DMS53 treated with DMSO at 0.1 percent for 48 hours (cell line): ENCODE measurements around the gene KCNQ4.

Experiments used
- DNase-seq: peaks from one replicate; lab custom pipeline; 2025; ENCODE audit not compliant: unreplicated experiment; lab: John Stamatoyannopoulos, UW

Gene KCNQ4

DNA sequence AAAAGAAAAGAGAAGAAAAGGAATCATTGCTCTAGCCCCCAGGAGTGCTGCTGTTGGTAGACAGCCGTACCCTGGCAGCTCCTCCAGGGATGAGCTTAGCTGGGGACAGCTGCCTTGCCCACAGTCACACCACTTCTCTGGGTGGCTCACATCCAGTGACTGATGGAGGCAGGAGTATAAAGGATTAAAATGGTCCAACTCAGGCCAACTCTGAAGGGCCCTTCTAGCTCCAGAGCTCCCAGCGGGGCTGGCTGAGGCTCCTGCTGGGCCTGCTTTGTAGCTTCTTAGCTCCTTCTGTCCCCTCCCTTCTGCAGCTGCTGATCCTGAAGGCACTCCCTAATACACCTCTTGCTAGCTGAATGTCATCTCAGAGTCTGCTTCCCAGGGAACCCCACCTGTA, 74.2 kb downstream of the KCNQ4 start:
- DNase-seq, result no peak

DNA sequence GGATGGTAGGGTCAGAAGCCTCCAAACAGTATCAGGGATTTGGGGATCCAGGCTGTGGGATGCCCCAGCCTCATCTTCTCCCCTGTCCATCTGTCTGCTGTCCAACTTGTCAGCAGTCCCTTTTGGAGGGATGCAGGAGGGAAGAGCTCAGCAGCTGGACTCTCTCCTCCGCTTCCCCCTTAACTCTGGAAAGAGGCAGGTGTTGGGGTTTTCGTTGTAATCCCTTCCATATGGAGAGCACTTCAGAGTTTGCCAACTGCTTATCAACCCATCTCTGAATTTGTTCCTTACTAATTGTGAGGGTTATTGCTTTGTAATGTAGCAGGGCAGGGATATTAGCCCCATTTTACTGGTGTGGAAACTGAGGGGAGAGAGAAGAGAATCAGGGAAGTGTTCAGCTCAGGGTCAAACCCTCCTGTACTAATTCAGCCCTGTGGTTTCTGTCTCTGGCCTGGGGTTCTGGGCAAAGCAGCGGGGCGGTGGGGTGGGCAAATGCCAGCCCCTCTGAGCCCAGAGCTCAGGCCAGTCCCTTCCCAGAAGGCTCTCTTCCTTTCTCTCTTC, 75.3 kb downstream of the KCNQ4 start:
- no peak for DNase-seq

DNA sequence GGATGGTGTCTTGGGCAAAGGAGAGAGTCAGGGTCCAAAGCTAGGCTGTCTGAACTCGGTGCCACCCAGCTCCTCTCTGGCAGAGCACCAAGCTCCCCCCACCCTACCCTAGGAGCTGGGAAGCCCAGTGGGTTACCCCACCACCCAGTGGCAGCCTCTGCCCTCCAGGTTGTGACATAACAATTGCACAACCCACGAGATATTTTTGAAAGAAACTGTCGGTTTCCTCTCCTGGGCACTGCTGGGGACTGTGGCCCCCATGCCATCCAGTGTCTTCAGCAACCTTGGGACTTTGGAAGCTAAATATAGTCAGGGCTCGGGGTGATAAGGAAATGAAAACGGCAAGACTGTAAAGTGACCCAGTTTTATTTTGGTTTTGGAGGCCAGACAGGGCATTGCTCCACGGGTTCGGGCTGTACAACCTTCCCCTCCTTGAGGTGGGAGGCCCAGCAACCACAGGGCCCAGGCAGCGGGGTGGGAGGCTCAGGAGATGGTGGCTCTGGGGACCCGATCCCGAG, 77.2 kb downstream of the KCNQ4 start:
- DNase-seq, result no peak

- no peak for DNase-seq
These were observed 77.8 kb downstream of the KCNQ4 start for GRCh38 chr1:40861224-40862003.

- peak; percentile 90 for DNase-seq
These were observed 78.6 kb downstream of the KCNQ4 start, which contains the start of gene CITED4 for GRCh38 chr1:40862008-40862863. Gene CITED4, minus strand, starts transcription at chr1:40862363. Its CDS starts 236 bp downstream, at chr1:40862127.

DNA sequence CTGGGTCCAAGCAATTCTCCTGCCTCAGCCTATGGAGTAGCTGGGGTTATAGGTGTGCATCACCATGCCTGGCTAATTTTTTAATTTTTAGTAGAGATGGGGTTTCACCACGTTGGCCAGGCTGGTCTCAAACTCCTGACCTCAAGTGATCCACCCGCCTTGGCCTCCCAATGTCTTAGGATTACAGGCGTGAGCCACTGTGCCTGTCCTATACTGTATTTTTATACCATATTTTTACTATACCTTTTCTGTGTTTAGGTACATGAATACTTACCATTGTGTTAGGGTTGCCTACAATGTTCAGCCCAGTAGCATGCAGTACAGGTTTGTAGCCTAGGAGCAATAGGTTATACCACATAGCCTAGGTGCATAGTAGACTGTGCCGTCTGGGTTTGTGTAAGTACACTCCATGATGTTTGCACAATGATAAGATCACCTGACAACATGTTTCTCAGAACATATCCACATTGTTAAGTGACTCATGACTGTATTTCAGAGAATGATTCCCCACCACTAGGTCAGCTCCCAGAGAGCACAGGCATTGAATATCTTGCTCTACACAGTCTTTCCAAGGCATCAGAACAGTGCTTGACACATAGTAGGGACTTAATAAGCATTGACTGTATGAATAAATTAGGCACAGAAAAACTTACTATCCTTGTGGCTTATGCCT, 84.6 kb downstream of the KCNQ4 start:
- DNase-seq, result peak; percentile 95

DNA sequence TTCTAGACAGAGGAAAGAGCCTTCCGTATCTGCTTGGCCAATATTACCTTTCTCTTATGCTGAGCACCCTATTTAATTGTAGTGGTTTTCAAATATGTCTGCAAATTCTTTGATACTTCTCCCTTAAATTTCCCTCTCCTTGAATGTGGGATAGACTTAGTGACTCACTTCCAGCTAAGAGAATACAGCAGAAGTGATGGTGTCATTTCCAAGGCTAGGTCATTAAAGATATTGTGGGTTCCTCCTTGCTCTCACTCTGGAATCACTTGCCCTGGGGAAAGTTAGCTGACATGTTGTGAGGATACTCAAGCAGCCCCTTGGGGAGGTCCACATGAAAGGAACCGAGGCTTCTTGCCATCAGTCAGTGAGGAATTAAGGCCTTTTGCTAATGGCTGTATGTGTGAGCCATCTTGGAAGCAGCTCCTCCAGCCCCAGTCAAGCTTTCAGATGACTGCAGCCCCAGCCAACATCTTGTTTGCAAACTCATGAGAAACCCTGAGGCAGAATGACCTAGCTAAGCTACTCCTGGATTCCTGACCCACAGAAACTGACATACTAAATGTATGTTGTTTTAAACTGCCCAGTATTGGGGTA, 86.6 kb downstream of the KCNQ4 start:
- no peak for DNase-seq

DNA sequence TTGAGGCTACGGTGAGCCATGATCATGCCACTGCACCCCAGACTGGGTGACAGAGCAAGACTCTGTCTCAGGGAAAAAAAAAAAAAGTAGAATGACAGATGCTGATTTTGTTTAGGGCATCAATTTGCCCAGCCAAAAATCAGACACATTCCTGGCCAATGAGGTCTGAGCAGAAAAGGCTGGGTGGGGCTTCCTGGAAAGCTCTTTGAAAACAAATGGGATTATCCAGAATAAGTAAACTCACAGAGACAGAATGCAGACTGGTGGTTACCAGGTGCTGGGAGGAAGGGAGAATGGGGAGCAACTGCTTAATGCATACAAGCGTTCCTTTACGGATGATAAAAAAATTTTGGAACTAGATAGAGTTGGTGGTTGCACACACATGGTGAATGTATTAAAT, 88.7 kb downstream of the KCNQ4 start:
- DNase-seq, result no peak

GRCh38 chr1:40873863-40874472, 90.4 kb downstream of the KCNQ4 start:
- DNase-seq, result no peak

DNA sequence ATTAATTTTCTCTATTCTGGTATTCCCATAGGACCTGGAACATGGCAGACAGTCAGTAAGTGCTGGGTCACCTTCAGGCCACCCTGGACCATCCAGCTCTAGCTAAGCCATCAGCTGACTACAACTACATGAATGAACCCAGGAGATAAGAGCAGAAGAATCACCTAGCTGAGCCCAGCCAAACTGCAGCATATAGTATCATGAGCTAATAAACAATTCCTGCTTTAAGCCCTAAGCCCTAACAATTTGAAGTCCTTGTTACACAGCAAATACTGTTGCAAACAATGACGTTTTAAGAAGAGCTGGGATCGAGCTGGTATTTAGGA, 92.8 kb downstream of the KCNQ4 start:
- DNase-seq, result no peak

- DNase-seq, result no peak
These were observed 93.3 kb downstream of the KCNQ4 start for GRCh38 chr1:40876891-40877290.

- no peak for DNase-seq
These were observed 94.1 kb downstream of the KCNQ4 start for GRCh38 chr1:40877698-40878097.

- DNase-seq, result no peak
These were observed 95.3 kb downstream of the KCNQ4 start for GRCh38 chr1:40878906-40879305.

DNA sequence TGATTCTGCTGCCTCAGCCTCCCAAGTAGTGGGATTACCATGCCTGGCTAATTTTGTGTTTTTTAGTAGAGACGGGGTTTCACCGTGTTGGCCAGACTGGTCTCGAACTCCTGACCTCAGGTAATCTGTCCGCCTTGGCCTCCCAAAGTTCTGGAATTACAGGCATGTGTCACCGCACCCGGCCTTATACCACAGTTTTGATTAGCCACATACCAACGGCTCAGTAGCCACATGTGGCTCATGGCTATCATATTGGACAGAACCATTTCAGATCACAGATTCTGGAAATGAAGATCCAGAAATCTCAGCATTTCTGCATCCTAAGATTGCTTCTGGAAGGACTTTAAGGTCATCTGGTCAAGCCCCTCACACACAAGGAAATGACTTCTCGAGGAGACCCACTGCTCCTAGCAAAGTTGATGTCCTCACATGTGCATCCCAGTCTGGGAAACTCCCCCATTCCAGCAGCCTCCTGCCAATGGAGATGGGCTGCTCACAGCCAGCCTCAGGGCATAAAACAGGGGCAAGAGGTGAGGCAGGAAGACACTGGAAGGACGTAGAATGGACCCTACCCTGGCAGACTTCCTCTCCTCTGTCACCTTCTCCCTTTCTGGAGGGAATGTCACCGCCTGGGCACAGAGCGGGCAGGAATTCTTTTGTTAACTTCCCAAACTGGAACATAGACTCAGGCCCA, 96.0 kb downstream of the KCNQ4 start:
- no peak for DNase-seq

DNA sequence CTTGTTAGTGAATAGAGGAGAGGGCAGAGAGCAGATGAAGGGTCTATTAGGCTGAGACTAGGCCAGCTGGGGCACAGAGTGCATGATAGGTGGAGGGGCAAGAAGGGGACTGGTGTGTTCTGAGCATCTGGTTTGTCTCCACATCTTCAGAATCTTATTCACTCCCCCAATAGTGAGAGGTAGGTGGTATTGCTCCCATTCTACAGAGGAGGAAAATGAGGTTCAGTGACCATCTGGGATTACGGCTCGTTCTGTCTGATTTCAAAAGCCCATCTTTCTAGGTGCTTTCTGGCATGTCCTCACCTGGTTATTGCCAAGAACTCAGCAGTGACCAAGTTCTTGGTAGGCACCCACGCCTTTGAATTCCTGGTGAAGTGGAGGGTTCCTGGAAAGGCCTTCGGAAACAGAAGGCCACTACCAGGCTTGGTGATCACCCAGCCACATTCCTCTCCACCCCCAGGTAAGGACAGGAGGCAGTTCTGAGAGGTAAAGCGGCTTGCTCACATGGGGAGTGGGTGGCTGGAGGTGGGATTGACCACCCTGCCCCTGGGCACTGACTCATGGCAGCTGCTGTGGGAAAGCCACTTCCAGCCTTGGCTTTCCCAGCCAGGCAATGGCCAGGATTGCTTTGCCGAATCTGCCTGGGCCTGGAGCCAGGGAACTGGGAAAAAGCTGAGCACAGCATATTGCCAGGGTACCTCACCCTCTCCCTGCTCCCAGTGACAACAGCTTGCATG, 97.4 kb downstream of the KCNQ4 start:
- no peak for DNase-seq

DNA sequence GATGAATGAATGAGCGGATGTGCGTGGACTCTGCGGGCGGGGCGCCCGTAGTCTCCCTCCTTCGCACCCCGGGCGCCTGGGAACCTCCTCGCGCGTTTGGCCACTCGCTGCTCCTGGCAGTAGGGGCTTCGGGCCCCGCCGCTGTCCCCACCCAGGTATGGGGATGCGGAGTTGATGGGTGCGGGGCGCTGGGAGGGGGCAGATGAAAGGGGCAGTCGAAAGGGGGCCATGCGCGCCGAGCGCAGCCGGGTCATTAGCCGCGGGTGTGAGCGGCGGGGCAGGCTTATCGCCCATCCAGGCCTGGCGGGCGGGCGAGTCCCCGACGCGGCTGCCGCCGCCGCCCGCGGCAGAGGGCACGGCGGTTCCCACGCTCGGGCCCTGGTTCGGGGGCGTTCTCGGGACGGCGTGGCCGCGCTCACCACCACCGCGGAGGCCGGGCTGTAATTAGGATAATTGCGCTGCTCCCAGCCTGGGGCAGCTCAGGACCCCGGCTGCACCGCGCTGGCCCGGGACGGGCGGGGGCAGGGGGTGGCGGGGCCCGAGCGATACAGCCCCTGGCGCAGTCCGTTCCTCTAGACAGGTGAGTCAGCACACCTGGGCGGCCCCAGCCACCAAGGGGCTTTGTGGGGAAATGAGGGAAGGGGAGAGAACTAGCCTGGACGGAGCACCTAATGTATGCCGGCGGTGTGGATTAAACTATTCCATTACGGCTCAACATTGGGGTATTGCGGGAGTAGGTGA, 100.6 kb downstream of the KCNQ4 start:
- DNase-seq, result no peak

DNA sequence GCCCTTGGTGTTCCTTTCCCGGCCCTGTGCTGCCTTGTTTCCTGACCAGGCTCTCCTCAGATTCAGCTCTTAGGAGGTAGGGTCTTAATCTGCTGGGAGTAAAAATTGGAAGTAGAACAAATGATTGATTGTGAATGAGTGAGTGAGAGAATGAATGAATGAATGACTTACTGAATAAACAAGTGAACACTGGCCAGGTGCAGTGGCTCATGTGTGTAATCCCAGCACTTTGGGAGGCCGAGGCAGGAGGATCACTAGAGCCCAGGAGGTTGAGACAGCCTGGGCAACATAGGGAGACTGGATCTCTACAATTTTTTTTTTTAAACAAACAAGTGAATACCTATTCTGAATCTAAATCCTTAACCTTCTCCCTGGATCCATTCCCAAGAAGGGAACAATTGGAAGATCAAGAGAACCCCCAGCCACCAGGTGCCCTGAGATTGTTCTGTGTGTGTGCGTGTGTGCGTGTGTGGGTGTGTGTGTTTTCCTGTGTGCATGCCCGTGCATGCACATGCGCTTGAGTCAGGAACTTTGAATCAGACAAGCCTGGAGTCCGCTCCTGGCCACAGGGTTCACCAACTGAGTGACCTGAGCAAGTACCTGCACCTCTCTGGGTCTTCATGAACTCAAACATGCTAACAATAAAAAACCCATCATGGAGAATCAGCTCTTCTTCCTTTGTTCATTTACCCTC, 102.9 kb downstream of the KCNQ4 start:
- no peak for DNase-seq

DNA sequence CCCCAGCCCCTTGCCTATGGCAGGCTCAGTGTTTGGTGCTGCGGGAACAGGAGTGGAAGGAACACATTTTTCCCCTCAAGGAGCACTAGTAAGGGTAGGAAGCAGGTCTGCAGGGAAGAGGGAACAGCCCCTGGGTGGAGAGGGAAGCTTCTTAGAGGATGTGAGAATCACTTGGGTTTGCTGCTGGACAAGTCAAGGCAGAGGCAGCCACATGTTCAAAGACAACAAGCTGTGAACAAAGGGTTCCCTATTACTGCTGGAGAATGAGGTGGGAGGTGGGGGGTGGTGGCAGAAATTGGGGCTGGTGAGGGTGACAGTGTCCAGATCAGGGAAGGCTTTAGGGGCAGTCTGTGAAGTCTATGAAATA, 103.4 kb downstream of the KCNQ4 start:
- no peak for DNase-seq
